GM21367 (cell line): ENCODE data around the gene PGS1.

Experiments used
- ATAC-seq: cut with Tn5 transposase; IDR thresholded peaks from one replicate; pipeline ENCODE4 v1.9.1; 2021; ENCODE audit not compliant: unreplicated experiment

Gene PGS1

DNA sequence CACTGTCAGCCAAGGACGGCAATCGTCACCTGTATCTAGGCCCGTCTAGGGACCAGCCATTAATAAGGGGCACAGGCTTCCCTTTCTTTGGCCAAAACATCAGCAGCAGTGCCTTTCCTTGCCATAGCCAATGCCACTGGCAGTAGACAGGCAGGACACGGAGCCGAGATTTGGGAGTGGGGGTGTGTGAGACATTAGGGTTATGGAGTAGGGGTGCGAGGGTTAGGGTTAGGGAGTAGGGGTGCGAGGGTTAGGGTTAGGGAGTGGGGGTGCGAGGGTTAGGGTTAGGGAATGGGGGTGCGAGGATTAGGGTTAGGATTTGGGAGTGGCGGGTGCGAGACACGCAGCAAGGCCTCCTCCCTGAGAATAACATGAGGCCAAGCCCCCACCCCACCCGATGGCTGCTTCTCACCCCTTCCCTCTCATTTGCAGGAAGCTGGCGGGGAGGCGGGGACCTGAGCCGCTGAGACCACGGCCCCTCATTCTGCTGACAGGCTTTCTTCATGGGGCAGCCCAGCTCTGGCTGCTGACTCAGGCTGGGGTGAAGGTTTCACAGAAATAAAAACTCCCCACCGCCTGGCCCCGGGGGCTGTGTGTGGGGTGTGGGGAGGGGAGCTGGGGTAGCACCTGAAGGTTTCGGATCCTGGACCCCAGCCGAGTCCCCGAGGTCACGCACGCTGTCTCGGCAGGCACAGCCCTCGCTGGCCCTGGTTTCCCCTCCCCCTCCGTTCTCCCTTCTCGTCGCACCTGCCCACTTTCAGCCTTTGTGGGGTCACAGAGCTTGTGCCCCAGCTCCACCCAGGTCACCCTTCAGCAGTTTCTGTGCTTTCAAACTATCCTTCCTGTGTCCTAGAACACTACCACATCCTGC is 93.8 kb downstream of the PGS1 start:
- no peak for ATAC-seq

GRCh38 chr17:78473951-78474613 is 95.6 kb downstream of the PGS1 start:
- no peak for ATAC-seq
